Superior temporal gyrus (tissue), 1 donor: Measurements from ENCODE around the gene DPEP2NB.
"Not testable (repeated sequence)": the region's sequence is repeated elsewhere in the genome, so short reads cannot be mapped to it uniquely, and the experiment has no call there.

Experiments used
- DNase-seq: peaks from one replicate; pipeline ENCODE4 v3.0.0-alpha.2; 2016; ENCODE audit errors: extremely low spot score

DPEP2NB gene

DNA sequence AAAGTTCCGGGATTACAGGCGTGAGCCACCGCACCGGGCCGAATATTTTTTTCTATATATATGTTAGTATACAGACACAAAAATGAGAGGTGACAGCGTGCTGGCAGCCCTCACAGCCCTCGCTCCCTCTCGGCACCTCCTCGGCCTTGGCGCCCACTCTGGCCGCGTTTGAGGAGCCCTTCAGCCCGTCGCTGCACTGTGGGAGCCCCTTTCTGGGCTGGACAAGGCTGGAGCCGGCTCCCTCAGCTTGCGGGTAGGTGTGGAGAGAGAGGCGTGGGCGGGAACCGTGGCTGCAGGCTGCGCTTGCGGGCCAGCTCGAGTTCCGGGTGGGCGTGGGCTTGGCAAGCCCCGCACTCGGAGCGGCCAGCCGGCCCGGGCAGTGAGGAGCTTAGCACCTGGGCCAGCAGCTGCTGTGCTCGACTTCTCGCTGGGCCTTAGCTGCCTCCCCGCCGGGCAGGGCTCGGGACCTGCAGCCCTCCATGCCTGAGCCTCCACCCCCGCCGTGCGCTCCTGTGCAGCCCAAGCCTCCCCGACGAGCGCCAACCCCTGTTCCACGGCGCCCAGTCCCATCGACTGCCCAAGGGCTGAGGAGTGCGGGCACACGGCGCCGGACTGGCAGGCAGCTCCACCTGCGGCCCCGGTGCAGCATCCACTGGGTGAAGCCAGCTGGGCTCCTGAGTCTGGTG lies 33.6 kb downstream of the DPEP2NB start:
- DNase-seq = no peak

DNA sequence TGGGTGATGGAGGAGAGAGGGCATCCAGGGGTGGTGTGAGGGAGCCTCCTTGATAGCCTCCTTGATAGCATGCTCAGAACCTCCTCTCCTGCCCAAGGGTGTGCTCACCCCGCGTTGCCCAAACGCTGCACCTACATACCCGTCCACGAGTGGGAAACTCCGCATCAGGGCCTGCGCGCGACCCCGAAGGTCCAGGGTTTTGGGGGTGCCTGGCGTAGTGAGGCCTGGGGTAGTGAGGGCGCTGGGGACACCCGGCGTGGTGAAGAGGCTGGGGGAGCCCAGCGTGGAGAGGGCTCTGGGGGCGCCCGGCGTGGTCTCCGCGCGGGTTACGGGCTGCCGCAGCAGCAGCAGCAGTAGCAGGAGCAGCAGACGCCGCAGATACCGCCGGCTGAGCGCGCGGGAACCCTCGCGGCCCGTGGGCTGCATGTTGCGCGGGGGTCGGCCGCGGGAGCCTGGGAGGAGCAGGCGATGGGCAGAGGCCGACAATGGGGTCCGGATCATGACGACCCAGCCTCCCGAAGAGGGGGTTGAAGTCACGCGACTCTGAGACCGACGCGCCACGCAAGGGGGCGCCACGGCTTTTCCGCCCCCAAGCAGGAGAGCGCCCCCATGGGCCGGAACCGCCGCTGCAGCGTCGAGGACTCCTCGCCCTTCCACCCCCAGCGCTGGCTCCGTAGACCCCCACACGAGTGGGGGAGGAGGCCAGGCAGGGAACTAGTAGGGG lies 35.6 kb downstream of the DPEP2NB start, which contains the start of gene DPEP3:
TSS of gene DPEP3 (minus strand) at position 545 of the 724 bp plus-strand sequence. CDS start at position 426, 119 bp downstream.
- no peak for DNase-seq

DNA sequence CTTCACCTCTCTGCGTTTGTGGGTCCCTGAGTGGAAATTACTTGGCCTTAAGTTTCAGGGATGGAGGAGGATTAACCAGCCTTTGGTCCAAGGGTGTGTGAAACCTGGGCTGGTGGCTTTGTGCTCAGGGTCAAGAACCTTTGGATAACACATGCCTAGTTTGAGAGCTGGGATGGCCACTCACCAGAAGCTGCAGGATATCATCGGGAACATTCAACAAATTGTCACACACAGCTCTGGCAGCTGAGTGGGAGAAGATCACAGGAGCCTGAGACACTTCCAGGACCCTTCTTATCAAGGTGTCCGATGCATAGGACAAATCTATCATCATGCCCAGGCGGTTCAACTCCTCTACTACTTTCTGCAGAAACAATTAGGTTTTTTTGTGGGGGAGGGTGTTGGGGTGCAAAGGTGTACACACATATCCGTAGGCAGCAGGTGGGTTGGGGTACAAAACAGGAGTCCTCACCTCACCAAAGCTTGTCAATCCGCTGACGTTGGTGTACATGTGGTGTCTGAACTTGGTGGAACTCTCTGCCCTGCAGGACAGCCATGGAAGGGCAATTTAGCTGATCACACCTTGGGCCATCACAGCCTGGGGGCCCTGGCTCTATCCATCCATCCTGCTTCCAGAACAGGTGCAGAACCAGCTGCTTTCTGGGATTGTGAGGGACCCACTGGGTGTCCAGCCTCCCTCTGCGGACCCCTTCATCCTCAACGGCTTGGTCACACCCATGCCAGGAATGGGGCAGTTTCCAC lies 38.1 kb downstream of the DPEP2NB start:
- DNase-seq = no peak

DNA sequence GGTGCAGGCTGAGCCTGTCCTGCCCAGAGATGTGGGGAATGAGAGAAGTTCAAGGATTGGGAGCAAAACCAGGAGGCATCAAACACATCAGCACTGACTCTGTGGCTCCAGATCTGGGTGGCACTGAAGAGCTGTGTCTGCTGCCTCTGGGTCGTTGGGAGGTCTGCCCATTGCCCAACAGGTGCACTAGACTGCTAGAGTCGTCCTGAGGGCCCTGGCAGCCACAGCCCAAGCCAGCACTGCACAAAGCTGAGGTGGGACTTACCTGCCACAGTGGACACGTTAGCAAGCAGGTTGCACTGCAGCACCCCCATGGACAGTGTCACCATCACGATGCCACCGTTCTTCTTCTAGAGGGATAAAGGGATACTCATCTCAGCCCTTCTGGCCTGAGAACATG lies 38.7 kb downstream of the DPEP2NB start:
- no peak for DNase-seq

DNA sequence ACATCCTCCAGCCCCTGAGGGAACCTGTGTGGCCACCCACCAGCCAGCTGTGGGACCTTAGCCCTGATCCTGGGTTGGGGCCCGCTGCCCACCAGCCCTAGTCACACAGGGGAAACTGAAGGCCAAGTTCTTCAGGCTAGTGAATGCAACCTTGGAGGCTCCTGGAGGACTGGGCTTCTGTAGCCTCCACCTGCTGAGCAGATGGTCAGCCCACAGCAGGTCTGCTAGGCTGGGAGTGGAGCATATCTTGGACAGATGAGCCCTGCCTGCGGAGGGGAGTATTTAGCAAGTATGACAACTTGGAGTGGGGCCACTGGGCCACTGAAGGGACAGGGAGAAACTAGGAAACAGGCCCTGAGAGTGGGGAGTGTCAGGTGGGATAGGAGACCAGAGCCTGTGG lies 39.5 kb downstream of the DPEP2NB start:
- no peak for DNase-seq

DNA sequence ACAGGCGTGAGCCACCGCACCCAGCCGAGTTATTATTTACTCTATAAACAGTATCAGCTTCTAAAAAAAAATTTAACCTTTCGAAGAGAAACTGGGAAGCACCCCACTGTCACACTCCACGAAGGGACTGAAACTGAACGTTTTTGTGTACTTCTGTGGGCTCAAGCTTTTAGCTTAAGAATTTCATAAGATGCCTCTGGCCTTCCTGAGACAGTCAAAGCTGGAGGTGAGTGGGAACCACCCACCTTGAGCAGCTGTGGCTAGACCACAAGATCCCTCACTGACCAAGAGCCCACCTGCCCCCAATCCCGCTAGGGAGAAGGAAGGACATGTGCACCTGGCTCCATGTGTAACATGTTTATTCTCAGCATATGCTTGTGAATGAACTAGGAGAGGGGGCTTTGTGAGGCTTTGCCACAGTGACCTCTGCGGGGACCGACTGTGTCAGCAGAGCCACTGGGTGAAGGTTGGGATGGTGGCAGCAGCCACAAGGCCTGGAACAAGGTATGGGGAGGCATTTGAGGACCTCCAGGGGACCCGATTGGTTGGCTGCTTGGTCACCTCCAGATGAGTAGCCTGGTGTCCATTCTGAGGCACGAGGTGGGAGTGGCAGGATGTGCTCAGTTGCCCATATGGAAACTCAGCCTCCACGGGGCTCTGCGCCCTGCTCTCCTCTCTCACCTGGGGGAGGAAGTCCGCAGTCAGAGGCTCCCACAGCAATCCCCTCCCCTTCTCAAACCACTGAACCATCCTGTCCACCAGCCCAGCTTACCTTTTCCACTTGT lies 40.2 kb downstream of the DPEP2NB start:
- no peak for DNase-seq

DNA sequence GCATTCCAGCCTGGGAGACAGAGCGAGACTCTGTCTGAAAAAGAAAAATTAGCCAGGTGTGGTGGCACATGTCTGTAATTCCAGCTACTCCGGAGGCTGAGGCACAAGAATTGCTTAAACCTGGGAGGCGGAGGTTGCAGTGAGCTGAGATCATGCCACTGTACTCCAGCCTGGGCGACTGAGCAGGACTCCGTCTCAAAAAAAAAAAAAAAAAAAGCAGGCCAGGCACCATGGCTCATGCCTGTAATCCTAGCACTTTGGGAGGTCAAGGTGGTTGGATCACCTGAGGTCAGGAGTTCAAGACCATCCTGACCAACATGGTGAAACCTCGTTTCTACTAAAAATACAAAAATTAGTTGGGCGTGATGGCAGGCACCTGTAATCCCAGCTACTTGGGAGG lies 43.4 kb downstream of the DPEP2NB start:
- DNase-seq = not testable (repeated sequence)

DNA sequence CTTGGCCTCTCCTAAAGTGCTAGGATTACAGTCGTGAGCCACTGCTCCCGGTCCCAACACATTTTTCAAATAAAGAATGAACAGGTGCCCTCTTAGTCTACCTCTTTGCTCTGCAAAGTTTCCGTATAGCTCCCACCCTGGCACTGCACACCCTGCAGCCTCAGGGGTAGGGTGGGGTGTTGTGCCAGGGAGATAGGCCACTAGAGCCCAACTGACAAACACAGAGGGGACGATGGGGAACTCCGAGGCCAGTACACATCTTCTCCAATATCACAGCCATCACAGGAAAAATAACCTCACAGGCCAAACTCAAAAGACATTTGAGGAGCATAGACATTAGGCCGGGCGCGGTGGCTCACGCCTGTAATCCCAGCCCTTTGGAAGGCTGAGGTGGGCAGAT lies 44.6 kb downstream of the DPEP2NB start:
- no peak for DNase-seq

DNA sequence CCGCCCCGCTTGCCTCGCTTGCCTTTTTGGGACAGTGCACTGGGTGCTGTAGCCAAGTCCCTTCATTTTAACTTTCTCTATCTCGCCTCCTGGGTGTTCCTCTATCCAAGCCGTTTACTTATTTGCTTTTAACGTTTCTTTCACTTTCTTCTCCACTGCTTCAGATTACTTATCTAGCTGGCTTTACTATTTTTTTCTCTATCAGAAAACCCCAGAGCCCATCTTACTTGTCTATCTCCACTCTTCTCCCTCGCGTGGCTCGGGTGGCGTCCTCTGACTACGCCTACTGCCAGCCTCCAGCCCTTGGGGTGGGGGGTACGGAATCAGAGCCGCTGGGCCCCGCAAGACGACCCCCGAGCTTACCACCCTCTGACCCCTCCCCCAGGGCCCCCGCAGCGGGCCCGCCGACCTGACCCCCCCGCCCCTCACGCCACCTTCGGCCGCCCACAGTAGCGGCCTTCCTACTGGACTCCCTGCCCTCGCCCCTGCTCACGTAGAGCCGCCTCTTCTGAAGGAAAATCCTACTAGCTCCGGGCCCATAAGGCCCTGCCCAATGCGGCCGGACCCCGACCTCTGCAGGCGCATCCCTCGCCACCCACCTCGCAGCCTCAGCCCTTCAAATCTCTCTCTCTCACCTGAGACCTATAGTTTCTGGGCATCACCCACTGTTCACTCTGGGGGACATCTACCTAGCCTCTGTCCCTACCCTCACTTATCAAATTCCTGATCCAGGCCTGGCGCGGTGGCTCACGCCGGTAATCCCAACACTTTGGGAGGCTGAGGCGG lies 46.3 kb downstream of the DPEP2NB start:
- DNase-seq = no peak

DNA sequence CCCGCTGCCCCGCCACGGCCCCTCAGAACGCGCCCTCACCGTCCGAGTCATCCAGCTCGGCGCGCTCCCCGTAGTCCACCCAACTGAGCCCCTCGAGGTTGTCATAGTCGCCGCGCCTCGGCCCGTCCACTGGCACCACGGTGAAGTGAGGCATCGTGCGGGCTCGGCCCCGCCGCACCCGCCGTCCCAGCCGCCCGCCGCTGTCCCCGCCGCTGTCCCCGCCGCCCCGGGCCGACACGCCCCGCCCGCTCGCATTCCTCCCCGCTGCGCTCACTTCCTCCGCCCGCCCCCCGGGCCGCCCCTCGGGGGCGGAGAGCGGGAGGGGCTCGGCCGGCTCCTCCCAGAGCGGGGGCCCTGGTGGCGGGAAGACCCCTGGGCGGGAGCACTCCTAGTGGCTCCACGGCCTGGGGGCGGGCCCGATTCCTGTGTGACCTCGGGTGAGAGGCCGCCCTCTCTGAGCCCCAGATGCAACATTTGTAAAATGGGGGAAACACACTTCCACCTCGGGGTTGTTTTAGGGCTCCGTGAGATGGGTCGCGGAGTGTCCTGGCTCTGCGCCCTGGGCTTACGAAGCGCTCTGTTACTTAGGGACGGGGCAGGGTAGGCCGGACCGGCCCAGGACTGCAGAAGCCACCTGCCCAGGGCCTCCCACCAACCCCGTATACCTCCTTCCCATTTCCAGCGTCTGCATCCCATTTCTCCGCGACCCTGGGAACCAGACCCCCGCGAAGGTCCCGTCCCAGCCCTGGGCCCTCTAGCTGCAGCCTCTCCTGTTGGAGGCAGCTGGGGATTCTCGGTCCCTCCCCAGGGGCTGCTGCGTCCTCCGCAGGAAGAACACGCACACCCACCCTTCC lies 47.1 kb downstream of the DPEP2NB start, which contains the start of gene SLC12A4:
TSS of gene SLC12A4 (minus strand) at position 238 of the 854 bp plus-strand sequence. CDS start at position 154, 84 bp downstream.
- no peak for DNase-seq

DNA sequence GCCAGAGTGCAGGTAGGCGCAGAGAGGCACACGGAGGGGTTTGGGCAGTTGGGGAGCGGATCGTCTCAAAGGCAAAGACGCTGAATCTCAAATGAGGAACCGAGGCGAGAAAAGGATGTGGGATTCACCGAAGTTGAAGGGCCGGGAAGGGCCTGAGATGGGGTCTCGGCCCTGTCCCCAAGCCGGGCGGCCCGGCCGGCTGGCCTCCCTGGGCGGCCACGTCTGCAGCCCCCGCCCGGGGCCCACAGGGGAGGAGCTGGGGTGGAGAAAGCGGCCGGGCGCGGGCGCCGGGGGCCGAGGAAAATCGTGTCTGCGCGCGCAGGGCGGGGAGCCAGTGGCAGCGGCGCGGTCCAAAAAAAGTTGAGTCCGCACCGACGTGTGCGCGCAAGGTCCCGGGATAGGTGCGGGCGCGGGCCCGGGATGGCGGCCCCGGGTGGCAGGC lies 47.7 kb downstream of the DPEP2NB start:
- DNase-seq = no peak

DNA sequence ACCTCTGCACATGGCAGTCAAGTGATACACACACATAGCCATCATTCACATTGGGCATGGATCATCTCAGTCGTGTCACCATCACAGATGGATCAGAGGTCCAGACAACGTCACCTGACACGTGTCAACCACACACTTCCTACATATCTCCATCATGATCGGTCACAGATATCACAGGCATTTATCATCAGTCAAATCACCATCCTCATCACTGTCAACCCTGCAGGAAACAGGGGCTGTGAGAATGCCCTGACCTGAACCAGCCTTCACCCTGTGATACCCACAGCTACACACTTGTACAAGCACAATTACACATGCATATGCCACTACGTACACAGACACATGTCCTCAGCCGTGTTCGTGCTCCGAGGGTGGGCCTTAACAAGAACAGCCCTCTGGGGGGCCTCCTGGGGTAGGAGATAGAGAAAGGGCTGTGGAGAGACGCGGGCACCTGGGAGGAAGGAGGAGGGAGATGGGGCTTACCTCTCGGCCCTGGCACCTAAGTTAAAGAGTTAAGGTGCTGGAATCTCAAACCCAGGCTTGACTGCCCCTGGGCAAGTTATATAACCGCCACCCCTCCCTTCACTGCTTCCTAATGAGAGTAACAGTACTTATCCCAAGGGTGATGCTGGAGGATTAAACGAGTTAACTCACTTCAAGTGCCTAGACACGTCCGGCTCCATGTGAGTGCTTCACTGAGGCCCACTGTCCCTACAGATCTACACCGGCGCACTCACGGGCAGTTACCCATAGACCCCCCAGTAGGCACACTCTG lies 48.3 kb downstream of the DPEP2NB start:
- no peak for DNase-seq

DNA sequence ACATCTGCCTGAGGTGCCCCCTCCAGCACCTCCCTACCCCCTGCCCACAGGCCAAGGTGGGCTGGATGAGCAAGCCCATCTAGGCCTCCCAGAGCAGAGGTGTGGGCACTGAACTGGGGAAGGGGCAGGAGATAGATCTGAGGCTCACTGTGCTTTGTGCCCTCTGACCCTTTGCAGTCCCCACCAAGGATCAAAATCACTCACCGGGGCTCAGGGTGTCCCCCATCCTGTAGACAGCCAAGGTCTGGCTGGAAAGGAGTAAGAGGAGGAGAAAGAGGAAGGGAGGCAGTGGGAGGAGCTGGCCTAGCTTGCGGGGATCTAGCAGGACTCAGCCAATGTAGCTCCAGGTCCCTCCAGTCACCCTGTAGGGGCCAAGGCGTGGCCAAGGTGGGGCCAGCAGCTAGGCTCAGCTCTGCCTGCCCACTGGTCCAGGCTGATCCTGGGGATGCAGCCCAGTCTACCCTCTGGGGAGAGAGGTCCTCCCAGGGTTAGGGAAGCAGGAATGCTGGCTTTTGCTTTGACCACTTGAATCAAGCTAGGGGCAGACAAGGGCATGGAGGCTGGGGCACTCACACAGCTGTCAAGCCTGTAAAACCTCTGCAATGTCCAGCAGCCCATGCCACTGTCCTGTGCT lies 49.0 kb downstream of the DPEP2NB start:
- no peak for DNase-seq

DNA sequence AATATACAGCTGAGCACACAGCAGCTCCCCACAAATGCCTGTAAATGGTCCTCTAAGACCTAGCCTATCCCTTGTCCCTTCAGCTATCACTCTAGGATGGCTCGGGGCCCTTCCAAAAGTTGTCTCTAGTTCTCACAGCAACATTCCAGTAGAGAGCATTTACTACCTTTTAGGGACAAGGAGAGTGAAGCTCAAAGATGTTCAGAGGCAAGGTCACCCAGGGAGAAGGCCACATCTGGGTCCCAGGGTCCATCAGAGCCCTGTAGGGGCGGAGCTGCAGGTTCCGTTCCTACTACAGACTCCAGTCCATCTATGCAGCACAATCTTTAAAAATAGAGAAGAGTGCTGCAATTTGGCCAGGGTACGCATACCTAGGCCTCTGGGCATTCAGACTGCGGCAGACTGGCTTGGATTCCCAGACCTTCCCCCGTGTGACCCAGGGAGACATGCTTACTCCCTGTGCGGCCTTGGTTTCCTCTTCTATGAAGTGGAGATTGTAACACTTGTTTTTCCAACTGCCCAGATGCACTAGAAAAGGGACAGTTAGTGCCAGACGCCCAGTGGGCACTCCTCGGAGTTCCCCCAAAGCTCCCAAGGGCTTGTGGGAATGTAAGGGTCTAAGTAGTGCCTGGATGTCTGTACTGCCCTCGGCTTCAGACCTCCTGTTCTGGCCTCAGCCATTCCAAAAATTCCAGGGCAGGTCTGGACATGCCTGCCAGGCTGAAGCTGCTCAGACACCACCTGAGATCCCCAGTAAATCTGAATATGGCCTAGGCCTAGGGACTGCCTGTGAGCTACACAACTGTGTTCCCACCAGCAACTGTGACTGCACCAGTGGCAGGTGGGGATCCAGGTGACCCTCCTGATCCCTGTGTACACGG lies 49.8 kb downstream of the DPEP2NB start:
- DNase-seq = no peak

DNA sequence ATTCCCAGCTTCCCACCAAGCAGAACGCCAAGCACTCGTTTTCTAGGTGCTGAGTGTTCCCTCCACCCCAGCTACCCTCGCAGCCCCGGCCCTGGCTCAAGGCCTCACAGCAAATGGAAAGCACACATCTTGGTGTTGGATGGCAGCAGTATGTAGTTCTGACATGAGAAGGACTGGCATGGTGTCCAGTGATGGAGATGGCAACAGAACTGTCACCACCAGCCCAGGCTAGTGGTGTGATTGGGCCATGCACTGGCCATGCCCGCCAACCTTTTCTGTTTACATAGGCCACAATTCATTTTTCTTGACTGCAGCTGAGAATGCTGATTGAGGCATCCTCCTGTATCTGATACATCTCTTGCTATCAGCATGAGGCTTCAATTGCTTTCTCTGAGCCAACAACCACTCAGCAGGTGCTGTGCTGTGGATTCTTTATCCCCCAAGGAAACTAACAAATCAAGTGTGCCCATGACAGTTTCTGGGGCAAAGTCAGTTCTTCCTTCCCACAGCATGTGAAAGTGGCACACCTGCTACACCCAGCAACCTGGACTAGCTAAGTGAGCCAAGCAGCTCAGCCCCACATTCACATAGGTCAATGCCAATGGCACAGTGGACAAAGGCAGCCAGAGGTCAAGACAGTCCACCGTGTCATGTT lies 51.1 kb downstream of the DPEP2NB start:
- no peak for DNase-seq

DNA sequence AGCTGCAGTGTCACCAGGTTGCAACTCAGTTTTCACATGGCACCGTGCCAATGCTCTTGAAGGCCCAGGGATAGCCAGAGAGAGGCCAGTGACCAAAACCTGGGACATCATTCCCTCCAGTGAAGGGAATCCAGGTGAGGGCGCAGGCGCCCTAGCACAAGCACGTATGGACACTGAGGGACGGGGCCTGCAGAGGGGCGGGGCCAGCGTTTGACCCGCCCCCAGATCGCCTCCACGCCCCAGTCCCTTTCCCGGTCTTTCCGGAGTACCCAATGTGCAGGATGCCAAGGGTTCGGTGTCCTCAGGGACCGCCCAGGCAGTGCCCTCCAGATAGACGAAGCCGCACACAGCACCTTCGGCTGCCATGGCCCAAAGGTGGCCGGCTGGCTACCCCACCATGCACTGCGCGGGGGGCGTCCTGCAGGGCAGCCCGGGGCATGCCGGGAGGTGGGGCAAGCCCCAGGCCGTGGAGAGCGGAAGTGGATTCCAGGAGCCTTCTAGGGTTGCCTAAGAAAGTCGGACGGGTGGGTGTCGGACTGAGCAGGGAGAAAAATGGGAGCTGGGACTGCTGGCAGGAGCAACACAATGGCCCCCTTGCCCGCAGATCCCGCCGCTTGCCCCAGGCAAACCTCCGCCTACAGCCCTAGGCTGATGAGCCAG lies 51.9 kb downstream of the DPEP2NB start:
- no peak for DNase-seq
